Activated CD4-positive, alpha-beta T cell treated with anti-CD3 and anti-CD28 coated beads for 48 hours (primary cell): ENCODE data around the gene ATP1A1.
A peak's percentile ranks its signal among the peaks of the same experiment; 100 is the strongest.

Experiments
- DNase-seq: peaks from one replicate; pipeline ENCODE4 v3.0.0-alpha.2; 2020

The ATP1A1 gene

GRCh38 chr1:116372651-116373430 is at the start of gene ATP1A1:
Gene ATP1A1, plus strand, starts transcription at chr1:116373244. Its CDS starts 268 bp downstream, at chr1:116373512.
- DNase-seq, result peak; percentile 99

- DNase-seq, result no peak
Measured at GRCh38 chr1:116323491-116323890, 49.6 kb upstream of the ATP1A1 start.

- no peak for DNase-seq
Measured at GRCh38 chr1:116324411-116324810, 48.6 kb upstream of the ATP1A1 start.

- no peak for DNase-seq
Measured at GRCh38 chr1:116325104-116325503, 47.9 kb upstream of the ATP1A1 start.

- peak; percentile 44 for DNase-seq
Measured at GRCh38 chr1:116325922-116326321, 47.1 kb upstream of the ATP1A1 start.

- no peak for DNase-seq
Measured at GRCh38 chr1:116326486-116326885, 46.6 kb upstream of the ATP1A1 start.

- DNase-seq, result no peak
Measured at GRCh38 chr1:116328671-116329070, 44.4 kb upstream of the ATP1A1 start.

GRCh38 chr1:116329524-116330341 is 43.3 kb upstream of the ATP1A1 start:
- DNase-seq, result no peak

- no peak for DNase-seq
Measured at GRCh38 chr1:116330342-116330652, 42.7 kb upstream of the ATP1A1 start.

- no peak for DNase-seq
Measured at GRCh38 chr1:116330846-116331245, 42.2 kb upstream of the ATP1A1 start.

GRCh38 chr1:116331523-116331922 is 41.5 kb upstream of the ATP1A1 start:
- no peak for DNase-seq

- no peak for DNase-seq
Measured at GRCh38 chr1:116332451-116332850, 40.6 kb upstream of the ATP1A1 start.

- no peak for DNase-seq
Measured at GRCh38 chr1:116333171-116334014, 39.7 kb upstream of the ATP1A1 start.

GRCh38 chr1:116334015-116334547 is 39.0 kb upstream of the ATP1A1 start:
- DNase-seq, result no peak

GRCh38 chr1:116334868-116335635 is 38.0 kb upstream of the ATP1A1 start:
- DNase-seq, result no peak

- no peak for DNase-seq
Measured at GRCh38 chr1:116335850-116336624, 37.0 kb upstream of the ATP1A1 start.

- no peak for DNase-seq
Measured at GRCh38 chr1:116337398-116337797, 35.6 kb upstream of the ATP1A1 start.

GRCh38 chr1:116338400-116338799 is 34.6 kb upstream of the ATP1A1 start:
- no peak for DNase-seq

- no peak for DNase-seq
Measured at GRCh38 chr1:116340506-116341231, 32.4 kb upstream of the ATP1A1 start.

- DNase-seq, result no peak
Measured at GRCh38 chr1:116343019-116343418, 30.0 kb upstream of the ATP1A1 start.

- no peak for DNase-seq
Measured at GRCh38 chr1:116345011-116345410, 28.0 kb upstream of the ATP1A1 start.
